GM18951 (cell line): ENCODE data around the gene CHST13.

ENCODE experiments used
- POLR2A ChIP-seq: IDR thresholded peaks from 4 replicates; pipeline ENCODE4 v1.6.1; 2011; ENCODE audit warnings: mild to moderate bottlenecking; ENCODE audit not compliant: insufficient read length, insufficient read depth; ENCODE audit errors: extremely low read depth
- in situ Hi-C: fragments of 300-500 bp; cut with MboI; formaldehyde crosslinking; loops from one replicate; pipeline ENCODE4 v1.12.0; 2022; ENCODE audit warnings: low sequenced_read_pairs, mixed read lengths, inconsistent platforms; ENCODE audit not compliant: unreplicated experiment

The CHST13 gene

GRCh38 chr3:126517986-126518778 lies 5.8 kb upstream of the CHST13 start:
- in situ Hi-C loops, result no loop called here
- TF ChIP-seq POLR2A, result no peak

- in situ Hi-C loops, result no loop called here
- TF ChIP-seq POLR2A, result no peak
These were observed 5.2 kb upstream of the CHST13 start for GRCh38 chr3:126518779-126519177.

GRCh38 chr3:126519506-126520455 lies 4.2 kb upstream of the CHST13 start:
- in situ Hi-C loops, result no loop called here
- no peak for TF ChIP-seq POLR2A

GRCh38 chr3:126521122-126521891 lies 2.6 kb upstream of the CHST13 start:
- no peak for TF ChIP-seq POLR2A
- in situ Hi-C loops, result no loop called here

GRCh38 chr3:126522363-126522788 lies 1.6 kb upstream of the CHST13 start:
- in situ Hi-C loops, result no loop called here
- no peak for TF ChIP-seq POLR2A

- no peak for TF ChIP-seq POLR2A
- in situ Hi-C loops, result no loop called here
These were observed 554 bp downstream of the CHST13 start for GRCh38 chr3:126524429-126524988.

- TF ChIP-seq POLR2A, result no peak
- in situ Hi-C loops, result no loop called here
These were observed 1.3 kb downstream of the CHST13 start for GRCh38 chr3:126525091-126525852.

GRCh38 chr3:126525853-126526667 lies 2.1 kb downstream of the CHST13 start:
- in situ Hi-C loops, result no loop called here

GRCh38 chr3:126526668-126527005 lies 2.7 kb downstream of the CHST13 start:
- in situ Hi-C loops, result no loop called here

More at GRCh38 chr3:126525853-126526667, 2.1 kb downstream of the CHST13 start:
- no peak for TF ChIP-seq POLR2A

GRCh38 chr3:126527006-126527405 lies 3.1 kb downstream of the CHST13 start:
- no peak for TF ChIP-seq POLR2A

More at GRCh38 chr3:126526668-126527005, 2.7 kb downstream of the CHST13 start:
- no peak for TF ChIP-seq POLR2A

GRCh38 chr3:126527455-126528211 lies 3.7 kb downstream of the CHST13 start:
- in situ Hi-C loops, result no loop called here
- TF ChIP-seq POLR2A, result no peak

More at GRCh38 chr3:126527006-126527405, 3.1 kb downstream of the CHST13 start:
- in situ Hi-C loops, result no loop called here

GRCh38 chr3:126528419-126528799 lies 4.5 kb downstream of the CHST13 start:
- in situ Hi-C loops, result no loop called here
- TF ChIP-seq POLR2A, result no peak
